AG04449 (cell line): ENCODE data around the gene GFM1.

Experiments
- CTCF ChIA-PET: fragments of 350-600 bp; formaldehyde crosslinking; extraction: SDS; loops from one replicate; lab custom pipeline; 2021; ENCODE audit warnings: antibody characterized with exemption; lab: Yijun Ruan, JAX
- POLR2A ChIA-PET: fragments of 400-600, 350-600 bp; formaldehyde crosslinking; extraction: SDS; loops from one replicate; lab custom pipeline; 2020; ENCODE audit warnings: antibody characterized with exemption, inconsistent platforms; lab: Yijun Ruan, JAX
- DNase-seq: peaks from one replicate; pipeline ENCODE4 v3.0.0-alpha.2; 2010; ENCODE audit warnings: low read depth, low spot score
- H3K4me3 ChIP-seq: 2 replicates; pipeline ENCODE4 v1.5.1; 2011; ENCODE audit warnings: low read depth, mild to moderate bottlenecking, control low read depth, low read length
- CTCF ChIP-seq: IDR thresholded peaks from one replicate; pipeline ENCODE4 v1.5.1; 2011; ENCODE audit warnings: mild to moderate bottlenecking, moderate library complexity, low read length, control low read depth, inconsistent platforms; ENCODE audit not compliant: insufficient read depth; ENCODE audit errors: missing control alignments

The GFM1 gene

DNA sequence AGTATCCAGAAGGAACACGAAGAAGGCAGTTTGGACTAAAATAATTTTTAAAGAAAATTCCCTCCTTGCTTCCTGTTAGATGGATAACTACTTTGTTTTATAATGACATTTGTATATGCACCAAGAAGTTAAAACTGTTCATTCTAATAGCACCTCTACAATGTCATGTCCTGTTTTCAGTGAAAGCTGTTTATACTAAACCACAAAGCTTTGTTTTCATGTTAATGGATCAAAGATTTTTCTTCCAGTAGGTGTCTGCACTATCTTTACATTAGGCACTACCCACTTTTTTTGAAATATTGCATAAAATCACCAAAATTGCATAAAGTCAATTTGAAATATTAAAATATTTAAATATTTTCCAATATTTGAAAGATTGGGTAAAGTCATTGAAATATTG is 77.8 kb downstream of the GFM1 start:
- no peak for DNase-seq
- H3K4me3 ChIP-seq = no peak overlapping the region
- POLR2A ChIA-PET = no interaction called here
- no peak for TF ChIP-seq CTCF
- CTCF ChIA-PET = interaction anchor here (0.7 to 11.2 kb wide), 3 partner anchors 62 to 66 kb away, joined by 3 to 358 read pairs (median 9); no protein-coding TSS in a partner anchor

- ChIA-PET CTCF (interaction anchor here (0.9 to 11.2 kb wide), 5 partner anchors 11 to 64 kb away, joined by 3 to 358 read pairs (median 7); no protein-coding TSS in a partner anchor), POLR2A (interaction anchor here (1.9 kb wide), 1 partner anchor 14 kb away, joined by 6 read pairs; no protein-coding TSS in a partner anchor)
- H3K4me3 ChIP-seq = no peak overlapping the region
- DNase-seq = no peak
- no peak for TF ChIP-seq CTCF
Observed at GRCh38 chr3:158723991-158724390, 79.7 kb downstream of the GFM1 start.

DNA sequence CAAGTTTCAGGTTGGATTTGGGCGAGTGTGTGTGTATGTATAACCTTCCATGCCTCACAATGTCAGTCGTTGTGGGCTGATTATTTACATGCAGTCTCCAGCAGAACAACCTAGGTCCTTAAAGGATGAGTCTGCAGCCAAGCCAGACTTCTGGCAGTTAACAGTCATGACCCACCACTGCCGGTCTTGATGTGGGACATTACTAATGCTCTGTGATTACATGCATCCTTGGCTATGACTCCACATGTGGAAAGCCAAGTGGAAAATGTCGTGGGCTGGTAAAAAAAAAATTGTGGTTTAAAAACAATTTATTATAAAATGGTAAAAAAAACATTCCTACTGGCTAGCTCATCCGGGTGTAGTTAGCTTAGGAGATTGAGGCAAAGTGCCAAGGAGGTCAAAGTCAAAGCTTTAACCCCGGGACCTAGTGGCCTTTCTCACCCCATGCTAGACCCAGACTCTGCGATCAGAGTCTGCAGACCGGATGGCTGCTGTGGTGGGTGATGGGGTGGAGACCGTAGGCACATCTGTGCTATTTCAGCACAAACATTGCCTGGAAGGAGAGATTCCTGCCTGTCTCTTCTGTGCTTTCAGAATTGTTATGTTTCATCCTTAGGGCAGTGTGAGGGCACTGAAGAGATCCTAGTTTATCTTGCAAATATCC is 81.2 kb downstream of the GFM1 start:
- TF ChIP-seq CTCF = no peak
- ChIA-PET CTCF (interaction anchor here (1.3 to 11.2 kb wide), 13 partner anchors 10 to 535 kb away, joined by 4 to 358 read pairs (median 26); partner anchors contain the start of gene LXN), POLR2A (no interaction called here)
- H3K4me3 ChIP-seq = no peak overlapping the region; the same call in 1 of the 2 replicates
- DNase-seq = peak; percentile 92

- DNase-seq = no peak
- H3K4me3 ChIP-seq = no peak overlapping the region
- ChIA-PET POLR2A (interaction anchor here (1.0 kb wide), 1 partner anchor 62 kb away, joined by 4 read pairs; no protein-coding TSS in a partner anchor), CTCF (interaction anchor here (0.7 to 11.2 kb wide), 37 partner anchors 12 to 533 kb away, joined by 3 to 358 read pairs (median 7); partner anchors contain the start of genes GFM1, LXN and MFSD1)
- peak; percentile 56 for TF ChIP-seq CTCF
Observed at GRCh38 chr3:158727206-158728060, 83.1 kb downstream of the GFM1 start.

DNA sequence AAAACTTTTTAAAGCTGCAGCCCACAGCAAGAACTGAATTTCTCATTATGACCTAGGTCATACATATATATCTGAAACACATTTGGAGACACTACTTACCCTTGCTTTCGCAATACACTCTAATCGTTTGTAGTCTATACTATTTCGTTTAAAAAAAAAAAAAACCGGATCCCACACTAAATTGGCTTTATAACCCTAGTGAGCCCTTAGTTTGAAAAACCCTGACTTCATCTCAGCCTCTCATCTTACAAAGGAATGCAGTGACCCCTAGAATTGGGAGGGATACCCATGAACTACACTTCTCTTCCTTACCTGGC is 83.7 kb downstream of the GFM1 start:
- no peak for DNase-seq
- POLR2A ChIA-PET = interaction anchor here (1.0 kb wide), 1 partner anchor 62 kb away, joined by 4 read pairs; no protein-coding TSS in a partner anchor

More for the DNA sequence above, 83.7 kb downstream of the GFM1 start:
- TF ChIP-seq CTCF = no peak
- no peak overlapping the region for H3K4me3 ChIP-seq
- CTCF ChIA-PET = interaction anchor here (0.7 to 11.2 kb wide), 25 partner anchors 11 to 532 kb away, joined by 3 to 358 read pairs (median 11); partner anchors contain the start of genes GFM1, LXN and MFSD1
